Left hindlimb (tissue), 1 donor: Measurements from ENCODE around the gene KHSRP.
"Not testable (repeated sequence)": the region's sequence is repeated elsewhere in the genome, so short reads cannot be mapped to it uniquely, and the experiment has no call there.

Source experiments
- DNase-seq: peaks from one replicate; pipeline ENCODE4 v3.0.0-alpha.2; 2018

The KHSRP gene

GRCh38 chr19:6450166-6450565 lies 25.6 kb upstream of the KHSRP start:
- no peak for DNase-seq

GRCh38 chr19:6448045-6448444 lies 23.4 kb upstream of the KHSRP start:
- DNase-seq, result no peak

- DNase-seq, result no peak
Measured at GRCh38 chr19:6446452-6446851, 21.8 kb upstream of the KHSRP start.

GRCh38 chr19:6443986-6444385 lies 19.4 kb upstream of the KHSRP start:
- DNase-seq, result no peak

- no peak for DNase-seq
Measured at GRCh38 chr19:6442087-6442688, 17.6 kb upstream of the KHSRP start.

GRCh38 chr19:6440905-6441304 lies 16.3 kb upstream of the KHSRP start:
- DNase-seq, result no peak

GRCh38 chr19:6439743-6440142 lies 15.1 kb upstream of the KHSRP start:
- no peak for DNase-seq

- no peak for DNase-seq
Measured at GRCh38 chr19:6433663-6434062, 9.1 kb upstream of the KHSRP start, which contains the start of gene SLC25A41. Gene SLC25A41, minus strand, starts transcription at chr19:6433763. Its CDS starts 70 bp downstream, at chr19:6433693.

GRCh38 chr19:6433165-6433564 lies 8.6 kb upstream of the KHSRP start:
- no peak for DNase-seq

GRCh38 chr19:6431891-6432290 lies 7.3 kb upstream of the KHSRP start:
- no peak for DNase-seq

- no peak for DNase-seq
Measured at GRCh38 chr19:6429419-6430221, 5.0 kb upstream of the KHSRP start.

- not testable (repeated sequence) for DNase-seq
Measured at GRCh38 chr19:6428692-6429418, 4.2 kb upstream of the KHSRP start.

- DNase-seq, result no peak
Measured at GRCh38 chr19:6427131-6427530, 2.5 kb upstream of the KHSRP start.

- DNase-seq, result no peak
Measured at GRCh38 chr19:6425732-6426620, 1.4 kb upstream of the KHSRP start.

GRCh38 chr19:6424939-6425731 lies 524 bp upstream of the KHSRP start:
- DNase-seq, result peak; percentile 100

GRCh38 chr19:6423499-6424194 lies 964 bp downstream of the KHSRP start:
- peak; percentile 61 for DNase-seq

- DNase-seq, result no peak
Measured at GRCh38 chr19:6421075-6422014, 3.3 kb downstream of the KHSRP start.

GRCh38 chr19:6418562-6418932 lies 6.1 kb downstream of the KHSRP start:
- DNase-seq, result no peak

- DNase-seq, result no peak
Measured at GRCh38 chr19:6417713-6418561, 6.7 kb downstream of the KHSRP start.
